PC-3 (cell line): ENCODE results near the gene ANKS1B.

Experiments used
- EZH2 ChIP-seq: fragments of 300-600 bp; sonication (generic); IDR thresholded peaks from one replicate; pipeline ENCODE4 v1.6.1; 2017; ENCODE audit warnings: antibody characterized with exemption, mild to moderate bottlenecking, low read length; ENCODE audit not compliant: unreplicated experiment
- TF ChIP-seq, protein P1 (sequence below): fragments of 300-600 bp; sonication (generic); conservative IDR thresholded peaks from 2 replicates; pipeline ENCODE4 v1.5.1; 2017; ENCODE audit warnings: antibody characterized with exemption, low read depth, mild to moderate bottlenecking, low read length

DNA sequence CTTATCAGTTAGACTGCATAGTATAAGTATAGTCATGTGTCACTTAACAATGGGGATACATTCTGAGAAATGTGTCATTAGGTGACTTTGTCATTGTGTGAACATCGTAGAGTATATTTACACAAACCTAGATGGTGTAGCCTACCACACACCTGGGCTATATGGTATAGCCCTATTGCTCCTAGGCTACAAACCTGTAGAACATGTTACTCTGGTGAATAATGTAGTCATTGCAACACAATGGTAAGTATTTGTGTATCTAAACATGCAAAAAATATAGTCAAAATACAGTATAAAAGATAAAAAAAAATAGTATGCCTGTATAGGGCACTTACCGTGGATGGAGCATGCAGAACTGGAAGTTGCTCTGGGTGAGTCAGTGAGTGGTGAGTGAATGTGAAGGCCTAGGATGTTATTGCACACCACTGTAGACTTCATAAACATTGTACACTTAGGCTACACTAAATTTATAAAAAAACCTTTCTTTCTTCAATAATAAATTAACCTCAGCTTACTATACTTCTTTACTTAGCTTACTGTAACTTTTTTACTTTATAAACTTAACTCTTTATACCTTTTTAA lies 40.3 kb upstream of the ANKS1B start:
- TF ChIP-seq, protein P1, sequence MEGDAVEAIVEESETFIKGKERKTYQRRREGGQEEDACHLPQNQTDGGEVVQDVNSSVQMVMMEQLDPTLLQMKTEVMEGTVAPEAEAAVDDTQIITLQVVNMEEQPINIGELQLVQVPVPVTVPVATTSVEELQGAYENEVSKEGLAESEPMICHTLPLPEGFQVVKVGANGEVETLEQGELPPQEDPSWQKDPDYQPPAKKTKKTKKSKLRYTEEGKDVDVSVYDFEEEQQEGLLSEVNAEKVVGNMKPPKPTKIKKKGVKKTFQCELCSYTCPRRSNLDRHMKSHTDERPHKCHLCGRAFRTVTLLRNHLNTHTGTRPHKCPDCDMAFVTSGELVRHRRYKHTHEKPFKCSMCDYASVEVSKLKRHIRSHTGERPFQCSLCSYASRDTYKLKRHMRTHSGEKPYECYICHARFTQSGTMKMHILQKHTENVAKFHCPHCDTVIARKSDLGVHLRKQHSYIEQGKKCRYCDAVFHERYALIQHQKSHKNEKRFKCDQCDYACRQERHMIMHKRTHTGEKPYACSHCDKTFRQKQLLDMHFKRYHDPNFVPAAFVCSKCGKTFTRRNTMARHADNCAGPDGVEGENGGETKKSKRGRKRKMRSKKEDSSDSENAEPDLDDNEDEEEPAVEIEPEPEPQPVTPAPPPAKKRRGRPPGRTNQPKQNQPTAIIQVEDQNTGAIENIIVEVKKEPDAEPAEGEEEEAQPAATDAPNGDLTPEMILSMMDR, result no peak
- TF ChIP-seq EZH2, result no peak
